ENCODE results near the gene NSF.

GRCh38 chr17:46726206-46726605, 135.7 kb downstream of the NSF start:
- TF ChIP-seq, protein P1, sequence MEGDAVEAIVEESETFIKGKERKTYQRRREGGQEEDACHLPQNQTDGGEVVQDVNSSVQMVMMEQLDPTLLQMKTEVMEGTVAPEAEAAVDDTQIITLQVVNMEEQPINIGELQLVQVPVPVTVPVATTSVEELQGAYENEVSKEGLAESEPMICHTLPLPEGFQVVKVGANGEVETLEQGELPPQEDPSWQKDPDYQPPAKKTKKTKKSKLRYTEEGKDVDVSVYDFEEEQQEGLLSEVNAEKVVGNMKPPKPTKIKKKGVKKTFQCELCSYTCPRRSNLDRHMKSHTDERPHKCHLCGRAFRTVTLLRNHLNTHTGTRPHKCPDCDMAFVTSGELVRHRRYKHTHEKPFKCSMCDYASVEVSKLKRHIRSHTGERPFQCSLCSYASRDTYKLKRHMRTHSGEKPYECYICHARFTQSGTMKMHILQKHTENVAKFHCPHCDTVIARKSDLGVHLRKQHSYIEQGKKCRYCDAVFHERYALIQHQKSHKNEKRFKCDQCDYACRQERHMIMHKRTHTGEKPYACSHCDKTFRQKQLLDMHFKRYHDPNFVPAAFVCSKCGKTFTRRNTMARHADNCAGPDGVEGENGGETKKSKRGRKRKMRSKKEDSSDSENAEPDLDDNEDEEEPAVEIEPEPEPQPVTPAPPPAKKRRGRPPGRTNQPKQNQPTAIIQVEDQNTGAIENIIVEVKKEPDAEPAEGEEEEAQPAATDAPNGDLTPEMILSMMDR (IDR thresholded peaks at IDR 0.05) = no peak
- no peak for TF ChIP-seq POLR2AphosphoS5 (IDR thresholded peaks at IDR 0.05; ENCODE audit: low read depth, low read length)
- no peak for TF ChIP-seq REST (IDR thresholded peaks at IDR 0.05; ENCODE audit: insufficient read depth in 1 of 2, low read depth in 2 of 2, low read length in 1 of 2)

Data from Panc1 (cell line).